Activated CD4-positive, alpha-beta T cell treated with anti-CD3 and anti-CD28 coated beads, Interleukin-2, amount 50 U/mL, for 48 hours (primary cell): ENCODE results near the gene SAMD4A.

Experiments
- DNase-seq, 2 experiments: peaks; one replicate each; pipeline ENCODE4 v3.0.0-alpha.2; 2020

SAMD4A gene

GRCh38 chr14:54807881-54808280 lies 241.0 kb downstream of the SAMD4A start:
- DNase-seq = no peak

- DNase-seq = no peak
Measured at GRCh38 chr14:54808326-54809161, 241.6 kb downstream of the SAMD4A start.

- DNase-seq = peak in 1 of 2 experiments; percentile 13
Measured at GRCh38 chr14:54809767-54810166, 242.8 kb downstream of the SAMD4A start.

GRCh38 chr14:54812617-54813016 lies 245.7 kb downstream of the SAMD4A start:
- no peak for DNase-seq

GRCh38 chr14:54813081-54813480 lies 246.2 kb downstream of the SAMD4A start:
- no peak for DNase-seq

- DNase-seq = peak; percentile 56 to 58
Measured at GRCh38 chr14:54814076-54814475, 247.1 kb downstream of the SAMD4A start.

GRCh38 chr14:54815016-54815415 lies 248.1 kb downstream of the SAMD4A start:
- no peak for DNase-seq

GRCh38 chr14:54815515-54815914 lies 248.6 kb downstream of the SAMD4A start:
- no peak for DNase-seq

GRCh38 chr14:54816450-54816849 lies 249.5 kb downstream of the SAMD4A start:
- DNase-seq = no peak

- DNase-seq = no peak
Measured at GRCh38 chr14:54817506-54817905, 250.6 kb downstream of the SAMD4A start.

- DNase-seq = no peak
Measured at GRCh38 chr14:54818201-54819133, 251.5 kb downstream of the SAMD4A start.

- DNase-seq = no peak
Measured at GRCh38 chr14:54822685-54823084, 255.8 kb downstream of the SAMD4A start.

GRCh38 chr14:54823757-54824549 lies 257.0 kb downstream of the SAMD4A start:
- no peak for DNase-seq

- no peak for DNase-seq
Measured at GRCh38 chr14:54828037-54828436, 261.1 kb downstream of the SAMD4A start.

GRCh38 chr14:54829486-54830224 lies 262.7 kb downstream of the SAMD4A start:
- no peak for DNase-seq

GRCh38 chr14:54830650-54831049 lies 263.7 kb downstream of the SAMD4A start:
- DNase-seq = no peak

GRCh38 chr14:54834081-54834480 lies 267.2 kb downstream of the SAMD4A start:
- no peak for DNase-seq

- no peak for DNase-seq
Measured at GRCh38 chr14:54834727-54835126, 267.8 kb downstream of the SAMD4A start.

- no peak for DNase-seq
Measured at GRCh38 chr14:54836231-54836630, 269.3 kb downstream of the SAMD4A start.

GRCh38 chr14:54837508-54838149 lies 270.7 kb downstream of the SAMD4A start:
- no peak for DNase-seq

GRCh38 chr14:54838931-54839512 lies 272.1 kb downstream of the SAMD4A start:
- DNase-seq = no peak
